Measurements from ENCODE around the gene ADAMTS17.
"Not testable (repeated sequence)": the region's sequence is repeated elsewhere in the genome, so short reads cannot be mapped to it uniquely, and the experiment has no call there.

Gene ADAMTS17

GRCh38 chr15:99929266-99929665 lies 412.5 kb downstream of the ADAMTS17 start:
- Histone ChIP-seq H3K27me3 (ENCODE audit: insufficient read depth, low read length, poor library complexity, severe bottlenecking) (no peaks in the 10 kb centered on the region), H3K4me1 (ENCODE audit: insufficient read depth, low read length, poor library complexity, severe bottlenecking) (no peaks in the 10 kb centered on the region), H3K9me2 (replicated peaks; ENCODE audit: low read depth, low read length) (no peaks in the 10 kb centered on the region), H2AFZ (ENCODE audit: low read length) (no peak overlapping the region), H3K79me2 (ENCODE audit: insufficient read depth, low read length) (no peaks in the 10 kb centered on the region), H3K36me3 (ENCODE audit: insufficient read depth, low read length) (no peaks in the 10 kb centered on the region), H3K9me3 (ENCODE audit: insufficient read depth, low read depth, low read length) (no peaks in the 10 kb centered on the region), H3K4me3 (ENCODE audit: low read length, poor library complexity, severe bottlenecking) (no peak overlapping the region), H3K4me2 (ENCODE audit: low read depth, low read length, poor library complexity, severe bottlenecking) (no peak overlapping the region), H3F3A (ENCODE audit: low read depth) (no peaks in the 10 kb centered on the region), H3K9ac (ENCODE audit: low read depth, low read length, poor library complexity, severe bottlenecking) (no peak overlapping the region), H4K20me1 (ENCODE audit: insufficient read depth, low read length, poor library complexity, severe bottlenecking) (no peaks in the 10 kb centered on the region)
- TF ChIP-seq EZH2phosphoT487 (IDR thresholded peaks at IDR 0.05; ENCODE audit: borderline replicate concordance) (no peak), CTCF (conservative IDR thresholded peaks at IDR 0.05; ENCODE audit: low read length) (no peak)

GRCh38 chr15:99928429-99928981 lies 413.3 kb downstream of the ADAMTS17 start:
- TF ChIP-seq EZH2phosphoT487 (IDR thresholded peaks at IDR 0.05; ENCODE audit: borderline replicate concordance) = no peak
- Histone ChIP-seq H3K79me2 (ENCODE audit: insufficient read depth, low read length) (no peaks in the 10 kb centered on the region), H2AFZ (ENCODE audit: low read length) (no peak overlapping the region), H4K20me1 (ENCODE audit: insufficient read depth, low read length, poor library complexity, severe bottlenecking) (no peaks in the 10 kb centered on the region), H3K9me2 (replicated peaks; ENCODE audit: low read depth, low read length) (no peaks in the 10 kb centered on the region), H3K9ac (ENCODE audit: low read depth, low read length, poor library complexity, severe bottlenecking) (no peak overlapping the region), H3K4me1 (ENCODE audit: insufficient read depth, low read length, poor library complexity, severe bottlenecking) (no peaks in the 10 kb centered on the region), H3K9me3 (ENCODE audit: insufficient read depth, low read depth, low read length) (no peaks in the 10 kb centered on the region), H3F3A (ENCODE audit: low read depth) (no peaks in the 10 kb centered on the region), H3K4me2 (ENCODE audit: low read depth, low read length, poor library complexity, severe bottlenecking) (no peak overlapping the region), H3K36me3 (ENCODE audit: insufficient read depth, low read length) (no peaks in the 10 kb centered on the region), H3K27me3 (ENCODE audit: insufficient read depth, low read length, poor library complexity, severe bottlenecking) (no peaks in the 10 kb centered on the region), H3K4me3 (ENCODE audit: low read length, poor library complexity, severe bottlenecking) (no peak overlapping the region)

- H3K9ac ChIP-seq (ENCODE audit: low read depth, low read length, poor library complexity, severe bottlenecking); H3K9me2 ChIP-seq (replicated peaks; ENCODE audit: low read depth, low read length); H2AFZ ChIP-seq (ENCODE audit: low read length); H3K4me1 ChIP-seq (ENCODE audit: insufficient read depth, low read length, poor library complexity, severe bottlenecking); H3F3A ChIP-seq (ENCODE audit: low read depth); H3K27me3 ChIP-seq (ENCODE audit: insufficient read depth, low read length, poor library complexity, severe bottlenecking); H4K20me1 ChIP-seq (ENCODE audit: insufficient read depth, low read length, poor library complexity, severe bottlenecking); H3K4me2 ChIP-seq (ENCODE audit: low read depth, low read length, poor library complexity, severe bottlenecking); H3K36me3 ChIP-seq (ENCODE audit: insufficient read depth, low read length); H3K9me3 ChIP-seq (ENCODE audit: insufficient read depth, low read depth, low read length); H3K4me3 ChIP-seq (ENCODE audit: low read length, poor library complexity, severe bottlenecking); H3K79me2 ChIP-seq (ENCODE audit: insufficient read depth, low read length): not testable (repeated sequence)
Measured at GRCh38 chr15:99926532-99926931, 415.2 kb downstream of the ADAMTS17 start.

GRCh38 chr15:99925661-99926461 lies 415.9 kb downstream of the ADAMTS17 start:
- Histone ChIP-seq H3K9ac (ENCODE audit: low read depth, low read length, poor library complexity, severe bottlenecking) (no peak overlapping the region), H3K9me3 (ENCODE audit: insufficient read depth, low read depth, low read length) (no peaks in the 10 kb centered on the region), H3K36me3 (ENCODE audit: insufficient read depth, low read length) (no peaks in the 10 kb centered on the region), H3F3A (ENCODE audit: low read depth) (no peaks in the 10 kb centered on the region), H3K4me3 (ENCODE audit: low read length, poor library complexity, severe bottlenecking) (no peak overlapping the region), H3K27me3 (ENCODE audit: insufficient read depth, low read length, poor library complexity, severe bottlenecking) (no peaks in the 10 kb centered on the region), H3K4me2 (ENCODE audit: low read depth, low read length, poor library complexity, severe bottlenecking) (no peak overlapping the region), H2AFZ (ENCODE audit: low read length) (no peak overlapping the region), H4K20me1 (ENCODE audit: insufficient read depth, low read length, poor library complexity, severe bottlenecking) (no peaks in the 10 kb centered on the region), H3K4me1 (ENCODE audit: insufficient read depth, low read length, poor library complexity, severe bottlenecking) (no peaks in the 10 kb centered on the region), H3K9me2 (replicated peaks; ENCODE audit: low read depth, low read length) (no peaks in the 10 kb centered on the region), H3K79me2 (ENCODE audit: insufficient read depth, low read length) (no peaks in the 10 kb centered on the region)
- TF ChIP-seq CTCF (conservative IDR thresholded peaks at IDR 0.05; ENCODE audit: low read length) (no peak), EZH2phosphoT487 (IDR thresholded peaks at IDR 0.05; ENCODE audit: borderline replicate concordance) (no peak)
